ENCODE measurements around the gene NDEL1. TPM values are rescaled to one million over a fixed set of nuclear protein-coding genes. Genes with fewer than 3 reads are reported as not detected.

The NDEL1 gene
- total RNA-seq, 1 experiment from 2014 or later = 38.4 TPM

DNA sequence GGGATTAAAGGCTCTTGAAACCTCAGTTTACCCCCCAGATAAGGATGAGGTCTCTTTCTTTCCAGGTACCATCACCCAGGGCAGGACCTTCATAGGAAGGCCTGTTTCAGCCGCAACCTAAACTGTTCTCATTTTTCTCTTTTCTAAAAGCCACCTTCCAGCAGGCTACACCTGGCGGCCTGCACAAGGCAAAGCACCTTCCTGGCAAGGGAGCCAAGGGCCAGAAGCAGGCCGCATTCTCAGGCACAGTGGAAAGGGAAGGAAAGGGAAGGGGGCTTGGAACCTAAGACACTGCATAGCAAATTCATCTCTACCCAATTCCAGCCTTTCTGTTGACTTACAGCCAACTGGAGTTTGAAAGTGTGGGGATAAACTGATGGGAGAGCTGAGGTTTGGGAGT is 8.9 kb upstream of the NDEL1 start:
- H3K27me3 Mint-ChIP-seq (ENCODE audit: low read depth) = peaks cover 2% of the 10 kb centered on the region

More for the DNA sequence above, 8.9 kb upstream of the NDEL1 start:
- Histone ChIP-seq H2AK5ac (ENCODE audit: insufficient read length, low read length) (no peak overlapping the region), H4K8ac (replicated peaks; ENCODE audit: insufficient read length, low read depth, low read length) (no peak overlapping the region), H3K4me2 (ENCODE audit: insufficient read depth, insufficient read length, low read length) (no peak overlapping the region), H2BK12ac (ENCODE audit: insufficient read length, low read depth, low read length) (no peak overlapping the region), H2BK15ac (ENCODE audit: low read depth, low read length) (no peak overlapping the region), H2BK120ac (ENCODE audit: low read depth, low read length, poor library complexity, severe bottlenecking) (no peak overlapping the region), H3K27me3 (ENCODE audit: insufficient read depth, low read length) (no peaks in the 10 kb centered on the region), H3K14ac (ENCODE audit: insufficient read depth, low read length) (no peak overlapping the region; the same call in 1 of the 2 replicates), H2BK5ac (ENCODE audit: insufficient read length, low read length) (no peak overlapping the region), H3K23me2 (ENCODE audit: insufficient read length, low read depth, low read length, poor library complexity, severe bottlenecking) (no peaks in the 10 kb centered on the region), H3K4ac (ENCODE audit: low read depth, low read length) (no peak overlapping the region), H3K4me1 (ENCODE audit: insufficient read depth, low read length) (no peaks in the 10 kb centered on the region), H3T11ph (ENCODE audit: low read length) (no peak overlapping the region), H2AFZ (ENCODE audit: low read length) (no peak overlapping the region), H3K9me3 (ENCODE audit: control insufficient read depth, low read depth, low read length) (no peaks in the 10 kb centered on the region), H3K27ac (ENCODE audit: insufficient read length, low read depth, low read length) (no peak overlapping the region), H3K18ac (ENCODE audit: insufficient read length, low read depth, low read length) (no peak overlapping the region), H3K56ac (ENCODE audit: insufficient read length, low read depth, low read length) (no peak overlapping the region), H4K91ac (ENCODE audit: insufficient read length, low read depth, low read length) (no peak overlapping the region), H3K79me1 (ENCODE audit: insufficient read depth, low read depth, low read length, poor library complexity, severe bottlenecking) (no peaks in the 10 kb centered on the region), H2BK20ac (ENCODE audit: low read depth, low read length, poor library complexity, severe bottlenecking) (no peak overlapping the region), H3K9ac (ENCODE audit: extremely low read depth, insufficient read length, low read length) (no peak overlapping the region), H4K20me1 (ENCODE audit: control insufficient read depth, insufficient read depth, insufficient read length) (no peaks in the 10 kb centered on the region), H4K5ac (ENCODE audit: insufficient read length, low read depth, low read length) (no peak overlapping the region), H3K23ac (ENCODE audit: insufficient read length, low read depth, low read length) (no peak overlapping the region), H3K79me2 (ENCODE audit: insufficient read depth, low read length) (no peaks in the 10 kb centered on the region)
- Mint-ChIP-seq H3K4me3 (no peak overlapping the region; a peak in 1 of 5 replicates), H3K36me3 (ENCODE audit: insufficient read depth in 1 of 3, low read depth in 3 of 3) (no peaks in the 10 kb centered on the region), H3K27ac (no peak overlapping the region), H3K9me3 (no peaks in the 10 kb centered on the region), H3K4me1 (no peaks in the 10 kb centered on the region)
- TF ChIP-seq CTCF (conservative IDR thresholded peaks at IDR 0.05) = peak; percentile 23; the same call in 1 of the 3 replicates
- DNase-seq = no peak
- no CpG with 5 or more reads among the region's 3 CpGs for WGBS (ENCODE audit: extremely low coverage, insufficient read length, low lambda C conversion rate)

Data from H9 (cell line).